Ishikawa (cell line): ENCODE results near the gene MARK3.

Experiments used
- EP300 ChIP-seq: IDR thresholded peaks from 2 replicates; pipeline ENCODE4 v1.6.1; 2012; ENCODE audit warnings: borderline replicate concordance
- FOXM1 ChIP-seq: IDR thresholded peaks from 2 replicates; pipeline ENCODE4 v1.6.1; 2012; ENCODE audit warnings: low read depth, borderline replicate concordance
- MAX ChIP-seq: IDR thresholded peaks from 2 replicates; pipeline ENCODE4 v1.6.1; 2012
- NFIC ChIP-seq: IDR thresholded peaks from 2 replicates; pipeline ENCODE4 v1.6.1; 2012
- RAD21 ChIP-seq: IDR thresholded peaks from 2 replicates; pipeline ENCODE4 v1.6.1; 2012; ENCODE audit warnings: low read depth
- TF ChIP-seq, protein P1 (sequence below): IDR thresholded peaks from 2 replicates; pipeline ENCODE4 v1.6.1; 2012; ENCODE audit warnings: low read depth, mild to moderate bottlenecking
- TF ChIP-seq, protein P2 (sequence below): IDR thresholded peaks from 2 replicates; pipeline ENCODE4 v1.6.1; 2012

DNA sequence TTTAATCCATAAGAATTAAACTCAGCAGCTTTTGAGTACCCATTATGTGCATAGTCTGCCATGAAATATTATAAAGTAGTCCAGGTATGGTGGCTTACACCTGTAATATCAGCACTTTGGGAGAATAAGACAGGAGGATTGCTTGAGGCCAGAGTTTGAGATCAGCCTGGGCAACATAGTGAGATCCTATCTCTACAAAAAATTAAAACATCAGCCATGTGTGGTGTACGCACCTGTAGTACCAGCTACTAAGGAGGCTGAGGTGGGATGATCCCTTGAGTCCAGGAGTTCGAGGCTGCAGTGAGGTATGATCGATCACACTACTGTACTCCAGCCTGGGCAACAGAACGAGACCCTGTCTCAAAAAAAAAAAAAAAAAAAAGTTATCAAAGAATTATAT is 15.3 kb downstream of the MARK3 start:
- TF ChIP-seq, protein P1, sequence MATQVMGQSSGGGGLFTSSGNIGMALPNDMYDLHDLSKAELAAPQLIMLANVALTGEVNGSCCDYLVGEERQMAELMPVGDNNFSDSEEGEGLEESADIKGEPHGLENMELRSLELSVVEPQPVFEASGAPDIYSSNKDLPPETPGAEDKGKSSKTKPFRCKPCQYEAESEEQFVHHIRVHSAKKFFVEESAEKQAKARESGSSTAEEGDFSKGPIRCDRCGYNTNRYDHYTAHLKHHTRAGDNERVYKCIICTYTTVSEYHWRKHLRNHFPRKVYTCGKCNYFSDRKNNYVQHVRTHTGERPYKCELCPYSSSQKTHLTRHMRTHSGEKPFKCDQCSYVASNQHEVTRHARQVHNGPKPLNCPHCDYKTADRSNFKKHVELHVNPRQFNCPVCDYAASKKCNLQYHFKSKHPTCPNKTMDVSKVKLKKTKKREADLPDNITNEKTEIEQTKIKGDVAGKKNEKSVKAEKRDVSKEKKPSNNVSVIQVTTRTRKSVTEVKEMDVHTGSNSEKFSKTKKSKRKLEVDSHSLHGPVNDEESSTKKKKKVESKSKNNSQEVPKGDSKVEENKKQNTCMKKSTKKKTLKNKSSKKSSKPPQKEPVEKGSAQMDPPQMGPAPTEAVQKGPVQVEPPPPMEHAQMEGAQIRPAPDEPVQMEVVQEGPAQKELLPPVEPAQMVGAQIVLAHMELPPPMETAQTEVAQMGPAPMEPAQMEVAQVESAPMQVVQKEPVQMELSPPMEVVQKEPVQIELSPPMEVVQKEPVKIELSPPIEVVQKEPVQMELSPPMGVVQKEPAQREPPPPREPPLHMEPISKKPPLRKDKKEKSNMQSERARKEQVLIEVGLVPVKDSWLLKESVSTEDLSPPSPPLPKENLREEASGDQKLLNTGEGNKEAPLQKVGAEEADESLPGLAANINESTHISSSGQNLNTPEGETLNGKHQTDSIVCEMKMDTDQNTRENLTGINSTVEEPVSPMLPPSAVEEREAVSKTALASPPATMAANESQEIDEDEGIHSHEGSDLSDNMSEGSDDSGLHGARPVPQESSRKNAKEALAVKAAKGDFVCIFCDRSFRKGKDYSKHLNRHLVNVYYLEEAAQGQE = no peak
- TF ChIP-seq NFIC (no peak), EP300 (no peak), RAD21 (no peak), MAX (no peak), FOXM1 (no peak)
- TF ChIP-seq, protein P2, sequence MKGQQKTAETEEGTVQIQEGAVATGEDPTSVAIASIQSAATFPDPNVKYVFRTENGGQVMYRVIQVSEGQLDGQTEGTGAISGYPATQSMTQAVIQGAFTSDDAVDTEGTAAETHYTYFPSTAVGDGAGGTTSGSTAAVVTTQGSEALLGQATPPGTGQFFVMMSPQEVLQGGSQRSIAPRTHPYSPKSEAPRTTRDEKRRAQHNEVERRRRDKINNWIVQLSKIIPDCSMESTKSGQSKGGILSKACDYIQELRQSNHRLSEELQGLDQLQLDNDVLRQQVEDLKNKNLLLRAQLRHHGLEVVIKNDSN = no peak
